ENCODE measurements around the gene AP3B1.

AP3B1 gene

DNA sequence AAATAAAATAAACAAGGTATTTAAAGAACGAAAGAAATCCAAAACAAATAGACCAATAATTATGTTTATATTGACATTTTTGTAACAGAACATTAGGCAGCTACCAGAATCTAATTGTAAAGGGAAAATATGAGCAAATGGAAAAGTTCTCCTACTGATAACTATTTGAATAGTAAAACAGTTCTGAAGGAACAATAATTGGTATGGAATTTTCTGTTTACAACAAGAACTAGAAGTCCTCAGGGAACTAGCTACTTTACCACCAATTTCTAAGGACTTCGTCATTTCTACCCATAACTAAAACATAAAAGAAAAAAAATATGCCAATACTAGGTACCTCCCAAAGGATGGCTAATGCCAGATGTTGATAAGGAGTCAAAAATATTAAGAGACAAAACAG is 58.5 kb downstream of the AP3B1 start:
- H2AFZ ChIP-seq (ENCODE audit: low read depth, low read length, severe bottlenecking): no peak overlapping the region
- H3K9me2 ChIP-seq (replicated peaks; ENCODE audit: insufficient read depth, low read length): no peaks in the 10 kb centered on the region
- no peak overlapping the region for H3K9ac ChIP-seq (ENCODE audit: low read length)
- no peaks in the 10 kb centered on the region for H4K20me1 ChIP-seq (ENCODE audit: low read depth, low read length)
- peaks cover 3% of the 10 kb centered on the region; the same call in 1 of the 2 replicates for H3K79me2 ChIP-seq (ENCODE audit: insufficient read depth, low read length)
- H3K36me3 ChIP-seq (ENCODE audit: low read length): no peaks in the 10 kb centered on the region
- no peak overlapping the region for H3K27ac ChIP-seq (ENCODE audit: low read depth, low read length)
- H3F3A ChIP-seq (ENCODE audit: insufficient read depth): no peaks in the 10 kb centered on the region
- no peaks in the 10 kb centered on the region for H3K27me3 ChIP-seq (ENCODE audit: low read length)
- TF ChIP-seq EZH2phosphoT487 (conservative IDR thresholded peaks at IDR 0.05; ENCODE audit: low read length) (no peak), CTCF (IDR thresholded peaks at IDR 0.05; ENCODE audit: insufficient read depth, low read length, poor library complexity, severe bottlenecking) (no peak)
- no peak overlapping the region for H3K4me3 ChIP-seq (ENCODE audit: insufficient read depth, low read length, poor library complexity, severe bottlenecking)
- no peak overlapping the region for H3K4me2 ChIP-seq (ENCODE audit: low read depth, low read length, poor library complexity, severe bottlenecking)
- H3K9me3 ChIP-seq (ENCODE audit: insufficient read depth, low read length): no peaks in the 10 kb centered on the region

DNA sequence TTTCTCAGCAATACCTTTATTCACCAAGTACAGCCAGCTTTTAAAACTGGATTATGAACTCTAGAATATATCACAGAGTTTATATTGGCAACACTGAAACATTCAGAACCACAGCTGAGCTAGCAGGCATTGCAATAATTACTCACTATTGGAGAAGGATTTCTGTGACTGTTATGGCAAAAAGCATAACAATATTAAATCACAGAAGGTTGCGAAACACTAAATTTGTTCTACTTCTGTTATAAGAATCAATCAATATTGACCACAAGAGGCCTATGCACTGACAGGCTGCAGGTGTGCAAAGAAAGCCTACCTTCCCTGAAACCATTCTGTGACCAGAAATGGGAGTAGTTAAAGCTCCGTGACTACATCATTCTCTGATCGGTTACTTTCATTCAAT is 59.2 kb downstream of the AP3B1 start:
- no peaks in the 10 kb centered on the region for H3K27me3 ChIP-seq (ENCODE audit: low read length)
- no peak overlapping the region for H3K4me2 ChIP-seq (ENCODE audit: low read depth, low read length, poor library complexity, severe bottlenecking)
- no peaks in the 10 kb centered on the region for H3K9me3 ChIP-seq (ENCODE audit: insufficient read depth, low read length)
- no peak overlapping the region for H3K27ac ChIP-seq (ENCODE audit: low read depth, low read length)
- no peaks in the 10 kb centered on the region for H3K9me2 ChIP-seq (replicated peaks; ENCODE audit: insufficient read depth, low read length)
- no peaks in the 10 kb centered on the region for H3K36me3 ChIP-seq (ENCODE audit: low read length)
- no peaks in the 10 kb centered on the region for H3F3A ChIP-seq (ENCODE audit: insufficient read depth)
- H3K79me2 ChIP-seq (ENCODE audit: insufficient read depth, low read length): peaks cover 3% of the 10 kb centered on the region; the same call in 1 of the 2 replicates
- no peak overlapping the region for H3K4me3 ChIP-seq (ENCODE audit: insufficient read depth, low read length, poor library complexity, severe bottlenecking)
- no peak overlapping the region for H3K9ac ChIP-seq (ENCODE audit: low read length)
- H4K20me1 ChIP-seq (ENCODE audit: low read depth, low read length): no peaks in the 10 kb centered on the region
- no peak for TF ChIP-seq CTCF (IDR thresholded peaks at IDR 0.05; ENCODE audit: insufficient read depth, low read length, poor library complexity, severe bottlenecking)
- TF ChIP-seq EZH2phosphoT487 (conservative IDR thresholded peaks at IDR 0.05; ENCODE audit: low read length): no peak
- H2AFZ ChIP-seq (ENCODE audit: low read depth, low read length, severe bottlenecking): no peak overlapping the region

GRCh38 chr5:78234804-78235203 is 59.7 kb downstream of the AP3B1 start:
- H4K20me1 ChIP-seq (ENCODE audit: low read depth, low read length): no peaks in the 10 kb centered on the region

More at GRCh38 chr5:78234804-78235203, 59.7 kb downstream of the AP3B1 start:
- no peaks in the 10 kb centered on the region for H3K9me2 ChIP-seq (replicated peaks; ENCODE audit: insufficient read depth, low read length)
- H3F3A ChIP-seq (ENCODE audit: insufficient read depth): no peaks in the 10 kb centered on the region
- no peaks in the 10 kb centered on the region for H3K36me3 ChIP-seq (ENCODE audit: low read length)
- H3K4me3 ChIP-seq (ENCODE audit: insufficient read depth, low read length, poor library complexity, severe bottlenecking): no peak overlapping the region
- no peak overlapping the region for H3K9ac ChIP-seq (ENCODE audit: low read length)
- H2AFZ ChIP-seq (ENCODE audit: low read depth, low read length, severe bottlenecking): no peak overlapping the region
- TF ChIP-seq EZH2phosphoT487 (conservative IDR thresholded peaks at IDR 0.05; ENCODE audit: low read length): no peak
- TF ChIP-seq CTCF (IDR thresholded peaks at IDR 0.05; ENCODE audit: insufficient read depth, low read length, poor library complexity, severe bottlenecking): no peak
- H3K27ac ChIP-seq (ENCODE audit: low read depth, low read length): no peak overlapping the region
- H3K27me3 ChIP-seq (ENCODE audit: low read length): no peaks in the 10 kb centered on the region
- no peaks in the 10 kb centered on the region for H3K9me3 ChIP-seq (ENCODE audit: insufficient read depth, low read length)
- H3K79me2 ChIP-seq (ENCODE audit: insufficient read depth, low read length): peaks cover 3% of the 10 kb centered on the region; the same call in 1 of the 2 replicates
- H3K4me2 ChIP-seq (ENCODE audit: low read depth, low read length, poor library complexity, severe bottlenecking): no peak overlapping the region

All from SU-DHL-6 (cell line).